ENCODE data around the gene TMCC1. TPM values are rescaled to one million over a fixed set of nuclear protein-coding genes. Genes with fewer than 3 reads are reported as not detected.

TMCC1 gene
- total RNA-seq, 2 experiments from 2014 or later: 13.6 to 14.3 TPM

GRCh38 chr3:129735638-129736037 lies 157.9 kb downstream of the TMCC1 start:
- intact Hi-C loops (cut with micrococcal nuclease): no loop called here
- Mint-ChIP-seq H3K4me1 (ENCODE audit: low read depth) (peaks cover 2% of the 10 kb centered on the region), H3K4me3 (no peak overlapping the region), H3K9me3 (no peaks in the 10 kb centered on the region), H3K27me3 (ENCODE audit: low read depth) (no peaks in the 10 kb centered on the region), H3K27ac (no peak overlapping the region), H3K36me3 (ENCODE audit: low read depth) (peaks cover 3% of the 10 kb centered on the region)
- no peak for DNase-seq
- CTCF ChIA-PET: interaction anchor here (1.1 kb wide), 1 partner anchor 10 kb away, joined by 3 read pairs; no protein-coding TSS in a partner anchor

DNA sequence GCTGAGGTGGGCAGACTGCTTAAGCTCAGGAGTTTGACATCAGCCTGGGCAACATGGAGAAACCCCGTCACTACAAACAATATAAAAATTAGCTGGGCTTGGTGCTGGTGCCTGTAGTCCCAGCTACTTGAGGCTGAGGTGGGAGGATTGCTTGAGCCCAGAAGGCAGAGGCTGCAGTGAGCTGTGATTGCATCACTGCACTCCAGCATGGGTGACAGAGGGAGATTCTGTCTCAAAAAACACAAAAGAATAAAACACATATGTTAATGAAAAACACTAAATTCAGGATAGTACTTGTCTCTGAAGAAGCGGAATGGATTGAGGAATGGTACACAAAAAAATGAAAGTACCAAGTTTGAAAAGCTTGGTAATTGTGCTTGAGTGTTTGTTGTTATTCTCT lies 159.1 kb downstream of the TMCC1 start:
- no peak for DNase-seq
- peaks cover 2% of the 10 kb centered on the region for H3K4me1 Mint-ChIP-seq (ENCODE audit: low read depth)
- no peaks in the 10 kb centered on the region for H3K9me3 Mint-ChIP-seq
- H3K27ac Mint-ChIP-seq: no peak overlapping the region
- peaks cover 3% of the 10 kb centered on the region for H3K36me3 Mint-ChIP-seq (ENCODE audit: low read depth)
- no peaks in the 10 kb centered on the region for H3K27me3 Mint-ChIP-seq (ENCODE audit: low read depth)
- intact Hi-C loops (cut with micrococcal nuclease): no loop called here
- H3K4me3 Mint-ChIP-seq: no peak overlapping the region
- CTCF ChIA-PET: no interaction called here

GRCh38 chr3:129732200-129732876 lies 161.2 kb downstream of the TMCC1 start:
- no peak for DNase-seq
- Mint-ChIP-seq H3K4me1 (ENCODE audit: low read depth) (peaks cover 2% of the 10 kb centered on the region), H3K27ac (no peak overlapping the region), H3K4me3 (no peak overlapping the region), H3K27me3 (ENCODE audit: low read depth) (no peaks in the 10 kb centered on the region), H3K36me3 (ENCODE audit: low read depth) (peaks cover 2% of the 10 kb centered on the region), H3K9me3 (no peaks in the 10 kb centered on the region)
- intact Hi-C loops (cut with micrococcal nuclease): no loop called here
- CTCF ChIA-PET: no interaction called here

- H3K27me3 Mint-ChIP-seq (ENCODE audit: low read depth): no peaks in the 10 kb centered on the region
- CTCF ChIA-PET: interaction anchor here (1.0 kb wide), 1 partner anchor 78 kb away, joined by 3 read pairs; no protein-coding TSS in a partner anchor
- peaks cover 2% of the 10 kb centered on the region for H3K4me1 Mint-ChIP-seq (ENCODE audit: low read depth)
- no peaks in the 10 kb centered on the region for H3K9me3 Mint-ChIP-seq
- no peaks in the 10 kb centered on the region for H3K36me3 Mint-ChIP-seq (ENCODE audit: low read depth)
- intact Hi-C loops (cut with micrococcal nuclease): no loop called here
- H3K4me3 Mint-ChIP-seq: no peak overlapping the region
- DNase-seq: no peak
- H3K27ac Mint-ChIP-seq: no peak overlapping the region
Measured at GRCh38 chr3:129727707-129728106, 165.8 kb downstream of the TMCC1 start.

- H3K4me3 Mint-ChIP-seq: no peak overlapping the region
- DNase-seq: no peak
- CTCF ChIA-PET: interaction anchor here (0.6 to 0.7 kb wide), 3 partner anchors 50 to 261 kb away, joined by 3 to 5 read pairs (median 3); no protein-coding TSS in a partner anchor
- no peaks in the 10 kb centered on the region for H3K9me3 Mint-ChIP-seq
- H3K36me3 Mint-ChIP-seq (ENCODE audit: low read depth): no peaks in the 10 kb centered on the region
- H3K27me3 Mint-ChIP-seq (ENCODE audit: low read depth): no peaks in the 10 kb centered on the region
- no peaks in the 10 kb centered on the region for H3K4me1 Mint-ChIP-seq (ENCODE audit: low read depth)
- H3K27ac Mint-ChIP-seq: no peak overlapping the region
- intact Hi-C loops (cut with micrococcal nuclease): no loop called here
Measured at GRCh38 chr3:129723558-129724324, 169.8 kb downstream of the TMCC1 start.

DNA sequence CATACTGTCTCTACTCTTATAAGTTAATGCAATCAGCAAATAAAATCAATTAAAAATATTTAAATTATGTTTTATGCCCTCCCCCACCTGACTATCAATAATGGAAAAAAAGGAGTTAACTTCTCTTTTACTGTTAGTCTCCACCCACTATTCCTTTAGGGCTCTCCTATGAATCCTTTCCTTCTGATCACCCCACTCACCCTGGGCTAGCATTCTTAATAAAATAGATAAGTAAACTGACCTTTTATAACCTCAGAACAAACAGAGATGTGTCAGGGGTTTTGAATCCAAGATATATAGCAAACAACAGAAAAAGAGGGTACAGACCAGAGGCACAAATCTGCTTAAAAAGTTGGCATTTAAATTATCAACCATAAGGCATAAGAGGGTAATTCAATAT lies 171.0 kb downstream of the TMCC1 start:
- Mint-ChIP-seq H3K9me3 (no peaks in the 10 kb centered on the region), H3K4me3 (no peak overlapping the region), H3K4me1 (ENCODE audit: low read depth) (no peaks in the 10 kb centered on the region), H3K36me3 (ENCODE audit: low read depth) (no peaks in the 10 kb centered on the region), H3K27ac (no peak overlapping the region), H3K27me3 (ENCODE audit: low read depth) (no peaks in the 10 kb centered on the region)
- intact Hi-C loops (cut with micrococcal nuclease): no loop called here
- CTCF ChIA-PET: no interaction called here
- no peak for DNase-seq

DNA sequence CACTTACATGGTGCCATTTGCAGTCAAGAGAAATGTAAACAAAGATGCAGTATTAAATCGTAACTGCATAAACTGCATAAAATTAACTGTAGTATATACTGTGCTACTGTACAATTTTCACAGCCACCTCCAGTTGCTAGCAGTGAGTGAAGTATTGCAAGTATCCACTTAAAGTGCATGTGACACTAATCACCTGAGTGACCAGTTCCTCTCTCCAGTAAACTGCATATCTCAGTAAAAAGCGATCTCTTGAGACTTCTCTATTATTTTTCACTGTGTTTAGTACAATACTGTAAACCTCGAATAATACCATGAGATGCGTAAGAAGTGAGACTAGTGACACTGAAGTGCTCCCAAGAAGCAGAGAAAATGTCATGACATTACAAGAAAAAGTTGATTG lies 175.3 kb downstream of the TMCC1 start:
- DNase-seq: no peak
- peaks cover 4% of the 10 kb centered on the region for H3K4me1 Mint-ChIP-seq (ENCODE audit: low read depth)
- H3K9me3 Mint-ChIP-seq: no peaks in the 10 kb centered on the region
- intact Hi-C loops (cut with micrococcal nuclease): no loop called here
- no peak overlapping the region for H3K4me3 Mint-ChIP-seq
- H3K27ac Mint-ChIP-seq: no peak overlapping the region
- CTCF ChIA-PET: no interaction called here
- no peaks in the 10 kb centered on the region for H3K36me3 Mint-ChIP-seq (ENCODE audit: low read depth)
- H3K27me3 Mint-ChIP-seq (ENCODE audit: low read depth): no peaks in the 10 kb centered on the region

GRCh38 chr3:129715854-129716253 lies 177.7 kb downstream of the TMCC1 start:
- no peaks in the 10 kb centered on the region for H3K9me3 Mint-ChIP-seq
- H3K4me1 Mint-ChIP-seq (ENCODE audit: low read depth): peaks cover 4% of the 10 kb centered on the region
- no peaks in the 10 kb centered on the region for H3K36me3 Mint-ChIP-seq (ENCODE audit: low read depth)
- CTCF ChIA-PET: interaction anchor here (0.6 to 0.7 kb wide), 2 partner anchors 50 to 224 kb away, joined by 3 to 4 read pairs; no protein-coding TSS in a partner anchor
- intact Hi-C loops (cut with micrococcal nuclease): no loop called here
- no peak for DNase-seq
- no peak overlapping the region for H3K4me3 Mint-ChIP-seq
- no peak overlapping the region for H3K27ac Mint-ChIP-seq
- no peaks in the 10 kb centered on the region for H3K27me3 Mint-ChIP-seq (ENCODE audit: low read depth)

- DNase-seq: no peak
- intact Hi-C loops (cut with micrococcal nuclease): no loop called here
- Mint-ChIP-seq H3K36me3 (ENCODE audit: low read depth) (peaks cover 3% of the 10 kb centered on the region), H3K4me3 (no peak overlapping the region), H3K4me1 (ENCODE audit: low read depth) (peaks cover 5% of the 10 kb centered on the region), H3K9me3 (no peaks in the 10 kb centered on the region), H3K27me3 (ENCODE audit: low read depth) (no peaks in the 10 kb centered on the region), H3K27ac (no peak overlapping the region)
- CTCF ChIA-PET: interaction anchor here (0.6 kb wide), 1 partner anchor 44 kb away, joined by 4 read pairs; no protein-coding TSS in a partner anchor
Measured at GRCh38 chr3:129708328-129708861, 185.1 kb downstream of the TMCC1 start.

- no peak overlapping the region for H3K27ac Mint-ChIP-seq
Measured at GRCh38 chr3:129705274-129705673, 188.2 kb downstream of the TMCC1 start.

GRCh38 chr3:129703913-129704312 lies 189.6 kb downstream of the TMCC1 start:
- H3K4me3 Mint-ChIP-seq: no peak overlapping the region
- H3K27me3 Mint-ChIP-seq (ENCODE audit: low read depth): no peaks in the 10 kb centered on the region
- peaks cover 14% of the 10 kb centered on the region for H3K4me1 Mint-ChIP-seq (ENCODE audit: low read depth)
- peaks cover 3% of the 10 kb centered on the region for H3K36me3 Mint-ChIP-seq (ENCODE audit: low read depth)
- H3K27ac Mint-ChIP-seq: no peak overlapping the region
- no peaks in the 10 kb centered on the region for H3K9me3 Mint-ChIP-seq
- DNase-seq: no peak
- intact Hi-C loops (cut with micrococcal nuclease): loop anchor here (2.0 kb wide), 1 partner anchor 45 kb away; no protein-coding TSS in a partner anchor
- CTCF ChIA-PET: no interaction called here

More at GRCh38 chr3:129705274-129705673, 188.2 kb downstream of the TMCC1 start:
- Mint-ChIP-seq H3K27me3 (ENCODE audit: low read depth) (no peaks in the 10 kb centered on the region), H3K4me1 (ENCODE audit: low read depth) (peaks cover 14% of the 10 kb centered on the region), H3K36me3 (ENCODE audit: low read depth) (peaks cover 3% of the 10 kb centered on the region), H3K4me3 (no peak overlapping the region), H3K9me3 (no peaks in the 10 kb centered on the region)
- intact Hi-C loops (cut with micrococcal nuclease): no loop called here
- DNase-seq: peak; percentile 19
- CTCF ChIA-PET: no interaction called here

GRCh38 chr3:129702934-129703712 lies 190.4 kb downstream of the TMCC1 start:
- peaks cover 14% of the 10 kb centered on the region for H3K4me1 Mint-ChIP-seq (ENCODE audit: low read depth)
- DNase-seq: no peak
- H3K4me3 Mint-ChIP-seq: no peak overlapping the region
- H3K27me3 Mint-ChIP-seq (ENCODE audit: low read depth): no peaks in the 10 kb centered on the region
- intact Hi-C loops (cut with micrococcal nuclease): loop anchor here (2.0 kb wide), 1 partner anchor 46 kb away; no protein-coding TSS in a partner anchor
- peaks cover 3% of the 10 kb centered on the region for H3K36me3 Mint-ChIP-seq (ENCODE audit: low read depth)
- CTCF ChIA-PET: no interaction called here
- H3K9me3 Mint-ChIP-seq: no peaks in the 10 kb centered on the region
- no peak overlapping the region for H3K27ac Mint-ChIP-seq
